Breast epithelium (tissue), 4 donors: ENCODE data around the gene STX8. TPM values are rescaled to one million over a fixed set of nuclear protein-coding genes. Genes with fewer than 3 reads are reported as not detected.
"Not testable (repeated sequence)": the region's sequence is repeated elsewhere in the genome, so short reads cannot be mapped to it uniquely, and the experiment has no call there.

ENCODE experiments used
- DNase-seq, 2 donors: peaks; one replicate each; pipeline ENCODE4 v3.0.0-alpha.2; 2019; ENCODE audit warnings: low spot score in 2 of 2
- H3K27ac ChIP-seq, 2 donors: fragments of 200-600 bp; sonication (generic) in 1 of 2; one replicate each; pipeline ENCODE4 v1.5.1; 2016 to 2019; ENCODE audit warnings: mild to moderate bottlenecking in 1 of 2
- H3K27me3 ChIP-seq, 2 donors: fragments of 200-600 bp; sonication (generic) in 1 of 2; one replicate each; pipeline versions ENCODE4 v1.5.1 to v1.6.0; 2017 to 2019; ENCODE audit warnings: control low read depth in 1 of 2, mild to moderate bottlenecking in 1 of 2
- H3K36me3 ChIP-seq: fragments of 200-600 bp; one replicate; pipeline ENCODE4 v1.5.1; 2019
- H3K4me1 ChIP-seq, 2 donors: fragments of 200-600 bp; sonication (generic); one replicate each; pipeline ENCODE4 v1.5.1; 2016 to 2019; ENCODE audit warnings: control low read depth in 1 of 2
- H3K4me3 ChIP-seq, 3 donors: fragments of 200-600 bp; sonication (generic); 1 replicate in 2 of 3; 2 replicates in 1 of 3; pipeline ENCODE4 v1.5.1; 2016 to 2019; ENCODE audit warnings: mild to moderate bottlenecking in 3 of 3, moderate library complexity in 2 of 3
- H3K9me3 ChIP-seq, 2 donors: fragments of 200-600 bp; sonication (generic) in 1 of 2; one replicate each; pipeline ENCODE4 v1.5.1; 2016 to 2019; ENCODE audit warnings: control low read depth in 1 of 2
- CTCF ChIP-seq, 3 donors: fragments of 450-650 bp; IDR thresholded peaks; one replicate each; pipeline ENCODE4 v1.5.1; 2016 to 2017; ENCODE audit warnings: antibody characterized with exemption in 3 of 3, mild to moderate bottlenecking in 3 of 3, moderate library complexity in 3 of 3
- POLR2A ChIP-seq: fragments of 450-650 bp; IDR thresholded peaks from one replicate; pipeline ENCODE4 v1.6.1; 2016; ENCODE audit warnings: antibody characterized with exemption, mild to moderate bottlenecking, moderate library complexity
- POLR2AphosphoS5 ChIP-seq, 3 donors: sonication (generic); formaldehyde crosslinking; IDR thresholded peaks; one replicate each; pipeline ENCODE4 v1.6.1; 2017; ENCODE audit warnings: antibody characterized with exemption in 3 of 3
- intact Hi-C: fragments of 100-400 bp; cut with DNase I; formaldehyde crosslinking; loops from one replicate; pipeline ENCODE4 v1.15.1; 2023; ENCODE audit warnings: low total_unique reads
- total RNA-seq, 3 donors: library from RNA; depleted of rRNA; stranded (reverse); fragments of >200 nt; gene quantifications; one replicate each; pipeline ENCODE4 v1.1.0, GENCODE V29; 2016

Gene STX8
- total RNA-seq, 3 donors from 2014 or later = 54.1 to 101 (median 60.4) TPM

- Histone ChIP-seq H3K36me3 (no peaks in the 10 kb centered on the region), H3K27ac (no peak overlapping the region), H3K4me1 (no peaks in the 10 kb centered on the region), H3K4me3 (no peak overlapping the region), H3K9me3 (no peaks in the 10 kb centered on the region), H3K27me3 (no peaks in the 10 kb centered on the region)
- intact Hi-C loops = no loop called here
- DNase-seq = no peak
- TF ChIP-seq POLR2AphosphoS5 (IDR thresholded peaks at IDR 0.05) (no peak), POLR2A (no peak), CTCF (IDR thresholded peaks at IDR 0.05) (no peak)
These were observed 233.4 kb downstream of the STX8 start for GRCh38 chr17:9342225-9342624.

- intact Hi-C loops = no loop called here
- peaks cover 4 to 8% of the 10 kb centered on the region in 2 donors for H3K9me3 ChIP-seq
- TF ChIP-seq CTCF (IDR thresholded peaks at IDR 0.05) (no peak), POLR2AphosphoS5 (IDR thresholded peaks at IDR 0.05) (no peak), POLR2A (no peak)
- H3K4me3 ChIP-seq = no peak overlapping the region
- no peaks in the 10 kb centered on the region for H3K4me1 ChIP-seq
- DNase-seq = no peak
- no peaks in the 10 kb centered on the region for H3K27me3 ChIP-seq
- H3K27ac ChIP-seq = no peak overlapping the region
- H3K36me3 ChIP-seq = no peaks in the 10 kb centered on the region
These were observed 235.7 kb downstream of the STX8 start for GRCh38 chr17:9339958-9340357.

GRCh38 chr17:9339482-9339881, 236.1 kb downstream of the STX8 start:
- H3K4me1 ChIP-seq, H3K36me3 ChIP-seq, H3K4me3 ChIP-seq, H3K27ac ChIP-seq, H3K27me3 ChIP-seq, DNase-seq, intact Hi-C loops: not testable (repeated sequence)
- peaks cover 9 to 13% of the 10 kb centered on the region in 2 donors for H3K9me3 ChIP-seq

GRCh38 chr17:9336817-9337216, 238.8 kb downstream of the STX8 start:
- H3K36me3 ChIP-seq = no peaks in the 10 kb centered on the region
- intact Hi-C loops = no loop called here
- TF ChIP-seq POLR2AphosphoS5 (IDR thresholded peaks at IDR 0.05) = no peak
- TF ChIP-seq POLR2A = no peak
- TF ChIP-seq CTCF (IDR thresholded peaks at IDR 0.05) = no peak
- DNase-seq = no peak
- H3K27ac ChIP-seq = no peak overlapping the region
- no peaks in the 10 kb centered on the region for H3K4me1 ChIP-seq
- H3K4me3 ChIP-seq = no peak overlapping the region
- peaks cover 10 to 13% of the 10 kb centered on the region in 2 donors for H3K9me3 ChIP-seq
- H3K27me3 ChIP-seq = no peaks in the 10 kb centered on the region

GRCh38 chr17:9334536-9335446, 240.8 kb downstream of the STX8 start:
- no peak overlapping the region for H3K4me3 ChIP-seq
- no peaks in the 10 kb centered on the region for H3K4me1 ChIP-seq
- H3K27me3 ChIP-seq = no peaks in the 10 kb centered on the region
- TF ChIP-seq POLR2AphosphoS5 (IDR thresholded peaks at IDR 0.05) (no peak), POLR2A (no peak), CTCF (IDR thresholded peaks at IDR 0.05) (no peak)
- H3K27ac ChIP-seq = no peak overlapping the region
- DNase-seq = no peak
- intact Hi-C loops = no loop called here
- H3K9me3 ChIP-seq = peaks cover 10 to 13% of the 10 kb centered on the region in 2 donors
- H3K36me3 ChIP-seq = no peaks in the 10 kb centered on the region
